Measurements from ENCODE around the gene RNF213.
A peak's percentile ranks its signal among the peaks of the same experiment; 100 is the strongest.
"Not testable (repeated sequence)": the region's sequence is repeated elsewhere in the genome, so short reads cannot be mapped to it uniquely, and the experiment has no call there.

RNF213 gene

DNA sequence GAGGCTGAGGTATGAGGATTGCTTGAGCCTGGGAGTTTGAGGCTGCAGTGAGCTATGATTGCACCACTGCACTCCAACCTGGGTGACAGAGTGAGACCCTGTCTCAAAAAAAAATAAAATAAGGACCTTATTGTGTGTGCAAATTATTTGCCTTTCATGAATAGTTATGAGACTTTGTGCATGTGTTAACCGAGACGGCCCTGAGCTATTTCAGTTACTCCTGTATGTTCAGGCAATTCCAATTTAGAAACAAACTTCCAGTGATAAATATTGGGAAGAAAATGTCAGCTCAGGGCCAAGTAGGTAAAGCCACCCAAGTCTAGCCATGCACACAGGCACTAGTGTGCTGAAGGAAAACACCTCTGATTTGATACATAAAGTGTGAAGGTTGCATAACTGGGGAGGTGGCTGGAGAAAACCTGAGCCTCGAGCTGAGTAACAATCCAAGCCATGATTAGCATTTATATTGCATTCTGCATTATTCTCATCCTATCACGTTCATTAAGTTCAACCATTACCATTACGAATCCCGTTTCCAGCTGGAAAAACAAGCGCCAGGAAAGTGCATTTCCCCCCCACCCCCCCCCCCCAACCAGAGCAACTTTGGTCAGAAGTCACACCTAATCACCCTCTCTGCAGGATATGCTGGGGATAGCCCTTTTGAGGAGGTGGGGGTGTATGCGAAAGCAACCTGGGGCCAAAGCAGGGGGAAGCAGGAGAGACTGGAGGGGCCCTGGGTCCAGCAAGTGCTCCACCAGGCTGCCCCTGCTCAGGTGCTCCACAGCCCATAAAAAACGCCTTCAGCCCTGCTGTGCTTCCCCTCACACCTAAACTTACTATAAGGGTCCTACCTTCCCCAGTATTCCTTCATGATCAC lies 135.7 kb downstream of the RNF213 start:
- DNase-seq = no peak

DNA sequence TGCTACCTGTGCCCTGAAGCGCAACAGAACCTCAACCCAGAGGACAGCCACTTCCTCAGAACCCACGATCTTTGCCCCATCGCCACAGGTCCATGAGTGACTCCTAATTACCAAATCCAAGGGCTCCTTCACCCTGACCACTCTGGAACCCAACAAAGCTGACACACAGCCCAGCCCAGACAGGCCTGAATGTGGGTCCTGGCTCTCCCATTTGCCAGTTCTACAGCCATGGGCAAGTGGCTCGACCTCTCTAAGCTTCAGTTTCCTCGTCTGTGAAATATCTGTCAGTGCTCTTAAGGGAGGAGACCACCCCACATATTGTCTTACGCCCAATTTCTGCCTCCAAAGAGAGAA lies 136.4 kb downstream of the RNF213 start:
- no peak for DNase-seq

DNA sequence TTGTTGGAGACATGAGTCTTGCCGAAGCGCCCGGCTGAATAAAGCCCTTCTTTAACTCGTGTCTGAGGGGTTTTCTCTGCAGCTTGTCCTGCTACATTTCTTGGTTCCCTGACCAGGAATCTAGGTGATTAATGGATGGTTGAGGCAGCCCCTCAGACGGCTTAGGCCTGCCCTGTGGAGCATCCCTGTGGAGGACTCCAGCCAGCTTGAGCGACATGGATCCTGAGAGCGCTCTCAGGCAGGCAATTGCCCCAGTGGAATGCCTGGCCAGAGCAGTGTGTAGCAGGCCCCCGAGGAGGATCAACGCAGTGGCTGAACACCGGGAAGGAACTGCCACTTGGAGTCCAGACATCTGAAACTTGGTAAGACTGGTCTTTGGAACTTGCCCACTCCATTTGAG lies 137.0 kb downstream of the RNF213 start:
- no peak for DNase-seq

DNA sequence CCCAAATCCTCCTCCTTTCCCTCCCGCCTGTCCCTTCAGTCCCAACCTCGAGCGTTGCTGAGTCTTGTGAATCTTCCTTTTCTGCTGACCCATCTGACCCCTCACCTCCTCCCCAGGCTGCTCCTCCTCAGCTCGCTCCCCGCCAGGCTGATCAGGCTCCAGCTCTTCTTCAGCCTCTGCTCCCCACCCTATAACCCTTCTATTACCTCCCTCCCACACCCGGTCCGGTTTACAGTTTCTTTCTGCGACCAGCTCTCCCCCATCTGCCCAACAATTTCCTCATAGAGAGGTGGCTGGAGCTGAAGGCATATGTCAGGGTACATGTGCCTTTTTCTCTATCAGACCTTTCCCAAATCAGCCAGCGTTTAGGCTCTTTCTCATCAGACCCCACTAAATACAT lies 140.4 kb downstream of the RNF213 start:
- DNase-seq = not testable (repeated sequence)

DNA sequence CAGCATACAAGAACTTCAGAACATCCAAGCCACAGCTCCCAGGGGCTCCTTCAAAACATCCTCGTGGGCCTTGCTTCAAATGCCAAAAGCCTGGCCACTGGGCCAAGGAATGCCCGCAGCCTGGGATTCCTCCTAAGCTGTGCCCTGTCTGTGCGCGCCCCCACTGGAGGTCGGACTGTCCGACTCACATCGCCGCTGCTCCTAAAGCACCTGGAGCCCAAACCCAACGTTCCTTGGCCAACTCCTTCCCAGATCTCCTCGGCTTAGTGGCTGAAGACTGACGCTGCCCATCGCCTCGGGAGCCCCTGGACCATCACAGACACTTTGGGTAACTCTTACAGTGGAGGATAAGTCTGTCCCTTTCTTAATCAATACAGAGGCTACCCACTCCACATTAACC lies 141.4 kb downstream of the RNF213 start:
- not testable (repeated sequence) for DNase-seq

DNA sequence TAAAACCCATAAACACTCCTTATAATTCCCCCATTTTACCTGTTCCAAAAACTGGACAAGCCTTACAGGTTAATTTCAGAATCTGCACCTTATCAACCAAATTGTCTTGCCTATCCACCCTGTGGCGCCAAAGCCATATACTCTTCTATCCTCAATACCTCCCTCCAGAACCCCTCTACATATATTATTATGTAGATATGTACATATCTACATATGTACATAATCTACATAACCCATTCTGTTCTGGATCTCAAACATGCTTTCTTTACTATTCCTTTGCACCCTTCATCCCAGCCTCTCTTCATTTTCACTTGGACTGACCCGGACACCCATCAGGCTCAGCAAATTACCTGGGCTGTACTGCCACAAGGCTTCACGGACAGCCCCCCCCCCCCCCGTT lies 142.3 kb downstream of the RNF213 start:
- no peak for DNase-seq

DNA sequence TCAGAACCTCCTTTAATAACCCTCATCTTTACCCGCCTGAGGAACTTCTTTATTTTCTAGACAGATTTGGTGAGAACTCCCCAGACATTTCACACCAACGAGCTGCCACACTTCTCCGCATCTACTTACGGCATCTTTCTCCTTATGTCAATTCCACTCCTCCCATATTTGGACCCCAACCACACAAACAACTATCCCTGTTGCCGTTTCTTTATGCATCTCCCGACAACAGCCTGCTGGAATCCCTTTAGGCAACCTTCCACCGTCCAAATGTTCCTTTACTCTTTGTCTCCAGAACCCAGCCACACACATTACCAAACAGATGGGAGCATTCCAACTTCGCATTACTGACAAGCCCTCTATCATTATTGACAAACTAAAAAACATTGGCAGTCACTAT lies 145.5 kb downstream of the RNF213 start:
- no peak for DNase-seq

DNA sequence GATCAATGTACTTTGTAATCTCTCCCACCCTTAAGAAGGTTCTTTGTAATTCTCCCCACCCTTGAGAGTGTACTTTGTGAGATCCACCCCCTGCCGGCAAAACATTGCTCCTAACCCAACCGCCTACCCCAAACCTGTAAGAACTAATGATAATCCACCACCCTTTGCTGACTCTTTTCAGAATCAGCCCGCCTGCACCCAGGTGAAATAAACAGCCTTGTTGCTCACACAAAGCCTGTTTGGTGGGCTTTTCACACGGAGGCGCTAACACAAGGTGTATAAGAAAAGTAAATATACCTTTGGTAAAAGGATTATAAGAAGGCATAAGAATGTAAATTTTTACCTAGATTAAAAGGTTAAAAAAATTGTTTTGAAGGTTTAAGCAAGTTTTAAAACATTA lies 147.3 kb downstream of the RNF213 start:
- DNase-seq = not testable (repeated sequence)

DNA sequence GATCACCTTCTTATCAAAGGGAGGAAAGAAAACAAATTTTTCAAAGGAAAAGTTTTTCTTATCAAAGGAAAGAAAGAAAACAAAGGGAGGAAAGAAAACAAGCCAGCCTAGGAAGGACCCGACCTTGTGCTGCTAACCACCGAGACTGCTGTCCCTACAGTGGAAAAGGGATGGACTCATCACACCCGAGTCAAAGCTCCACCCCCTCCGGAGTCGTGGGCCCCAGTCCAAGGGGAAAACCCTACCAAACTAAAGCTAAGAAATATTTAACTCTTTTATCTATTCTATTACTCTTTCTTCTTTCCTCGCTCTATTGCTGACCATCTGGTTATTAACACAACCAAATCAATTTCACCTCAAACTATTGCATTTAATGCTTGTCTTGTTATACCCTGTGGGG lies 148.2 kb downstream of the RNF213 start:
- DNase-seq = no peak

DNA sequence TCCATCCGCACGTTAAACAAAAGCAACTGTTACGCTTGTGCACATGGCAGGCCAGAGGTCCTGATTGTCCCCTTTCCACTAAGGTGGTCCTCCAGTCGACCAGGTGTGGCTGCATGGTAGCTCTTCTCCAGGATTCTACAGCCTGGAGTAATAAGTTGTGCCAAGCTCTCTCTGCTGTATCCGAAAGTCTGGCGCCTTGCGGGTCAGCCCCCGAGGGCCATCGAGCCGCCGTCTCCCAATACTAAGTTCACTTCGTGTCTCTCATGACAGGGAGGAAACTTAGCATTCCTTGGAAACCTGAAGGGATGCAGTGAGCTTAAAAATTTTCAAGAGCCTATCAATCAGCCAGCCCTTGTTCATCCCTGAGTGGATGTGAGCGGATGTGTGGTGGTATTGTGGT lies 149.0 kb downstream of the RNF213 start:
- DNase-seq = no peak

DNA sequence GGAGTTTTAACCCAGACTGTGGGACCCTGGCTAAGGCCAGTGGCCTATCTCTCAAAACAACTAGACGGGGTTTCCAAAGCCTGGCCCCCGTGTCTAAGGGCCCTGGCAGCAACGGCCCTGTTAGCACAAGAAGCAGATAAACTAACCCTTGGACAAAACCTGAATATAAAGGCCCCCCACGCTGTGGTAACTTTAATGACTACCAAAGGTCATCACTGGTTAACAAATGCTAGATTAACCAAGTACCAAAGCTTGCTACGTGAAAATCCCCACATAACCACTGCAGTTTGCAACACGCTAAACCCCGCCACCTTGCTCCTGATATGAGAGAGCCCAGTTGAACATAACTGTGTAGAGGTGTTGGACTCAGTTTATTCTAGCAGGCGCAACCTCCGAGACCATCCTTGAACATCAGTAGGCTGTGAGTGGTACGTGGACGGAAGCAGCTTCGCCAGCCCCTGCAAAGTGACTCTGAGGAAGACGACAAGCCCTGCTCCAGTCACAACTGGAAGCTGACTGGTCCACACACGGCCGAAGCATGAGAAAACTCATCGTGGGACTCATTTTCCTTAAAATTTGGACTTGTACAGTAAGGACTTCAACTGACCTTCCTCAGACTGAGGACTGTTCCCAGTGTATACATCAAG lies 149.9 kb downstream of the RNF213 start:
- not testable (repeated sequence) for DNase-seq

DNA sequence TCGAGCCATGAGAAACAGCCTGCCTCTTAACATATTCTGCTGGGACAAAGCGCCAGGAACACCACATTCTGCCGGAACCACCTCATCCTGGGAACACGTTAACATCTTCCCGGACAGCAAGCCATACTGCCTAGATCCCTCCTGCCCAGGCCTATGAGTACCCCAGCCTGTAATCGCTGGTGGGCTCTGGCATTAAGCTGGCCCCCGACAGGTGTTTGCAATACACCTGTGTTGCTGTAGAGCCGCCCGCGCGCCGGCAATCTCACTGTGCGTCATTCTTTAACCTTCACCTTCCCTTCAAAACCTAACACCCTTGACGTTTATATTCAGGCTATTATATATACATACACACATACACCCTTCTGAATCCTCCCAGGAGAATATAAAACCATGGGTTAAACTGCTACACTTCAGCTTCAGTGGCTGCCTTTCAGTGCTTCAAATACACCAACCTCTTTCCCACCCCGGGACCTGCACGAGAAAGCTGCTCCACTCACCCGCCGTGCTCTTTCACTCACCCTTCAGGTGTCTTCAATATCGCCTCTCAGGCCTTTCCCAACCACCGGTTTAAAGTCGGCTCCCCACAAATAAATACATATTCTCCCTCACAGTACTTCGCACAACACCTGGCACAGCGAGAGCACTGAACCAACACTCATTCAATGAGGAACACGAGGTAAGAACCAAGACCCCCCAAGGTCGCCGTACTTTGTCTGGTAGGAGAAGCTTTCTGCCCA lies 153.3 kb downstream of the RNF213 start:
- DNase-seq = no peak

DNA sequence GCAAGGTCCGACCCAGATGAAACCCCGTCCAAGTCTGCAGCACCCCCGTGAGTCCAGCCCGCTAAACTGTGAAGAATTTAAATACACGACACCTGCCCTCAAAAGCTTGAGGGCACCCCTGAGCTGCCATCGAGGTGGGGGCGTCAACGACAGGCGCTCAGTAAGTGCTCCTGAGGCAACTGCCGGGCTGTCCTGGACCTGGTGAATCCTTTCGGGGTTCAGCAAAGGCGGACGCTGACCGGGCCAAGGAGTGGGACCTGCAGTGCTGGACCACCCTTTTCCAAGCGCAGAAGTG lies 153.8 kb downstream of the RNF213 start:
- DNase-seq = no peak

DNA sequence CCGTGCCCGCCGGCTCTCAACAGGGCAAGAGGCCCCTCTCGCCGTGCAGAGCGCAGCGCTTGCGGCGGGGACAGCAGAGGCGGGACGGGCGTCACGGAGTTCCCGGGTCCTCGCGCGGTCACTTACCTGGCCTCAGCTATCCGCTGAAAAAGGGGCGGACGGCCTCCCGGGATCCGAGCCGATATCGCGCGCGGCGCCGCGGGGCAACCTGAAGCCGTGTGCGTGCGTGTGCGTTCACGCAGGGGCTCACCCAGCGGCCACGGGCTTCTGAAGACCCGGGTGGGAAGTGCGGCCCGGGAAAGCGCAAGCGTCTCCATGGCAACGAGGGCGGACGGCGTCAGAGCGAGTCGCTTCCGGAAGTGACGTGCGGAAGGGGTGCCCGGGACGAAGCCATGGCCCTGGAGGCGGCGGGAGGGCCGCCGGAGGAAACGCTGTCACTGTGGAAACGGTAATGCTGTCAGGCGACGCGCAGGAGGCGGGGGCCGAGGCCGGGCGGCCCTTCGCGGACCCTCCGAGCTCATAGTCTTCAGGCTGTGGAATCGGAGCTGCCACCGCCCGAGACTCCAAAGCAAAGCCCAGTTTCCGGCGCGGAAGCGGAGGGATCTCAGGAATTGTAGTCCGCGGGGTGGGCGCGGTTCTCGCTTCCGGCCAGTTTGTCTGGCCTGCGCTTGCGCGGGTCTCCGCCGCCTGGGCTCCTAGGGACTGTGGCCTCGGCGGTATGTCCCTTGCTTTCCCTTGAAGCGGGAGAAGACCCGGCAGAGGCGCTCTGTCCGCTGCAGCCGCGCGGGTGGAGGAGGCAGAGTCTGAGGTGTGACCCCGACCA lies 154.4 kb downstream of the RNF213 start, which contains the start of gene ENDOV:
Gene ENDOV (plus strand): TSS at position 365 of the 823 bp plus-strand sequence. CDS start 28 bp downstream, at position 393.
- peak; percentile 95 for DNase-seq

DNA sequence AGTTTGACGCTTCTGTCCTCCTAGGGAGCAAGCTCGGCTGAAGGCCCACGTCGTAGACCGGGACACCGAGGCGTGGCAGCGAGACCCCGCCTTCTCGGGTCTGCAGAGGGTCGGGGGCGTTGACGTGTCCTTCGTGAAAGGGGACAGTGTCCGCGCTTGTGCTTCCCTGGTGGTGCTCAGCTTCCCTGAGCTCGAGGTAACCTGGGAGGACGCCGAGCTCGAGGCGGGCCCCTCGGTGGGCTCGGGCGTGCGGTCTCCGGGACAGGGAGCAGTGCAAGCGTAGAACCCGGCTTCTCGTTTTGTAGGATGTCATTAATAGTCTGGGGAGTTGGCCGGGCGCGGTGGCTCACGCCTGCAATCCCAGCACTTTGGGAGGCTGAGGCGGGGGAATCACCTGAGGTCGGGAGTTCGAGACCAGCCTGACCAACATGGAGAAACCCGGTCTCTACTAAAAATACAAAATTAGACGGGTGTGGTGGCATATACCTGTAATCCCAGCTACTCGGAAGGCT lies 155.0 kb downstream of the RNF213 start:
- DNase-seq = no peak

DNA sequence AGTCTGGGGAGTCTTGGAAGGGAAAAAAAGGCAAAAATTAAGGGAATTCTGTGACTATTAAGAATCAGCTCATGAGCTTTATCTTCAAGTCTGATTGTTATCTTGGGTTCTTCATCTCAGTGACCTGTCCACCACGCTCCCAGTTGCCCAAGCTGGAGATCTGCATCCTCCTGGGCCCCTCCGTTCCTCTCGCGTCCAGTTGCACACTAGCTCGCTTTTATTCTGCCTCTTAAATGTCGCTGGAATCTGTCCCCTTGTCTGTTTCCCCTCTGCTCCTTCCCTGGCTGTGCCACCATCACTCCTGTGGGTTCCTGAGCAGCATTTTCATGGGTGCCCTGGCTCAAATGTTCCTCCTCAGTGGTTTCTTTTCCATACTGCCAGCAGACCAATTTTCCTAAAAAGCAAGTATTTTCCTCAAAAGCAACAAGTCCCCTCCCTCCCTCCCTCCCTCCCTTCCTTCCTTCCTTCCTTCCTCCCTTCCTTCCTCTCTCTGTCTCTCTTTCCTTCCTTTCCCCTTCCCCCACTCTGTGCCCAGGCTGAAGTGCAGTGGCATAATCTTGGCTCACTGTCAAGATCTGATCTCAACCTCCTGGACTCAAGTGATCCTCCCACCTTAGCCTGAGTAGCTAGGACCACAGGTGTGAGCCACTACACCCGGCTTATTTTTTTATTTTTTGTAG lies 155.7 kb downstream of the RNF213 start:
- no peak for DNase-seq

DNA sequence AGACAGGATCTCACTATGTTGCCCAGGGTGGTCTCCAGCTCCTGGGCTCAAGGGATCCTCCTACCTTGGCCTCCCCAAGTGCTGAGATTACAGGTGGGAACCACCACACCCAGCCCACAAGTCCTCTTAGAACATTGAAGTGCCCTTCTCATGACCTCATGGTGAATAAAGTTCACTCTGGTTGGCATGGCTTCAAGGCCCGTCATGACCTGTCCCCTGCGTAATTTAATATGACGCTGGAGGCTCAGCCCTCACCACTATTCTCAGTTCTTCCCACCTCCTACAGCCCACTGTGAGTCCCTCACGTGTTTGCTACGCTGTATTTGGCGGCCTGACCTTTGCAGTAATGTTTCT lies 156.3 kb downstream of the RNF213 start:
- DNase-seq = no peak

DNA sequence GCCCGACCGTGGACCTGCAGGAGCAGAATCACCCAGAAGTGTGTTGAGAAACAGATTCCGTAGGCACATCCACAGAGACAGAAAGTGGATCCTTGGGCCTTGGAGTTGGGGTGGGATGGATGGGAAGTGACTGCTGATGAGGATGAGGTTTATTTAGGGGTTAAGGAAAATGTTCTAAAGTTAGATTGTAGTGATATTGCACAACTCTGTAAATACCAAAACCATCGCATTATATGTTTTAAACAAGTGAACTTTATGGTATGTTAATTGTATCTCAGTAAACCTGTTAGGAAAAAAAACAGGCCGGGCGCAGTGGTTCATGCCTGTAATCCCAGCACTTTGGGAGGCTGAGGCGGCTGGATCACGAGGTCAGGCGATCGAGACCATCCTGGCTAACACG lies 157.9 kb downstream of the RNF213 start:
- no peak for DNase-seq

DNA sequence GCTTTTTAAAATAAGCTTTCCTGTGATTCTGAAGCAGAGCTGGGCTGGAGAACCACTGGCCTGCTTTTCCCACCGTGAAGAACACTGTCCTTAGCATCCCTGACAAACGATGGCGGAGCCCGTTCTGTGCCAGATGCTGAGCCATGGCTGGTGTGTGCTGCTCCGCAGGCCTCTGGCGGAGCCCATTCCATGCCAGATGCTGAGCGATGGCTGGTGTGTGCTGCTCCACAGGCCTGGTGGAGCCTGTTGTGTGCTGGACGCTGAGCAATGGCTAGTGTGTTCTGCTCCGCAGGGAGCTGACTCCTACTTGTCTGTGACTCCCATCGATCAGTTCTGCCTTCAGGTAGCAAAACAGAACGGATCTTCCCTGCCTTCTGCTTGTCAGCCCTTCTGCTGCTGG lies 158.6 kb downstream of the RNF213 start:
- no peak for DNase-seq

DNA sequence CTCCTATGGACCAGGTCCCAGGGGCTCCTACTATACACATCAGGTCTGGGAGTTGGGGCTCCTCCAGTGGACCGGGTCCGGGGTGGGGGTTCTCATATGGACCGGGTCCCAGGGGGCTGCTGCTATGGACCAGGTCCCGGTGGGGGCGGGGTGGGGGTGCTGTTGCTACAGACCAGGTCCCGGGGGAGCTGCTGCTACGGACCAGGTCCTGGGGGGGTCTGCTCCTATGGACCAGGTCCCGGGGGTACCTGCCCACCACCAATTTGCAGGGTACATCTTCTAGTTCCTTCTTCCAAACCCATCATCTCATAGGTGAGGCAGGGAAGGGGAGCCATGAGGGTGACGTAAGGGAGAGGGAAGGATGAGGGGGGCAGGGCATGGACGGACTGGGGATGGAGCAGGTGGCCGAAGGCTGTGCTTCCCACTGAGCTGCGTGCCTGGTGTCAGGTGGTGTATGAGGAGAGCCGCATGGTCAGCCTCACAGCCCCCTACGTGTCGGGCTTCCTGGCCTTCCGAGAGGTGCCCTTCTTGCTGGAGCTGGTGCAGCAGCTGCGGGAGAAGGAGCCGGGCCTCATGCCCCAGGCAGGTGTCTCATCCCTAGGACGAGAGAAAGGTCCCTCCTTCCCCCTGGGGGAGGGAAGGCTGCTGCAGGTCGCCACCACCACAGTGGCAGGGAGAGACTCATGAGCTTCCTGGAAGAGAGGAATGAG lies 160.9 kb downstream of the RNF213 start:
- DNase-seq = no peak

DNA sequence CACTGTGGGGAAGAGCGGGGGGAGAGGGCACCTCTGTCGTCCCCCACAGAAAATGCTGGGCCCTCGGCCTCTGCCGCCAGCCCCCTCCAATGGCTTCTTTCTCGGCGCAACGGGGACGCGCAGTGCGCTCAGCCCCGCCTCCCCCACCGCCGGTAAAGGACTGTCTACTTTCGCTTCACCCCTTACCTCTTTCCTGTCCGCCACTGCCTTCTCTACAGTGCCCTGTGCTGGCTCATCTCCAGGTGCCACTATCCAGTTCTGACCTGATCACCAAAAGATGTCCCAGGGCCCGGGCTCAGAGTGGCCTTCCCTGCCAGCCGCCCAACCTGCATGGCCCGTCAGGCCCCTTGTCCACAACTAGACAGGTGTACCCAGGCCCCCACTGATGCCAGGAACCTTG lies 161.6 kb downstream of the RNF213 start:
- DNase-seq = no peak

DNA sequence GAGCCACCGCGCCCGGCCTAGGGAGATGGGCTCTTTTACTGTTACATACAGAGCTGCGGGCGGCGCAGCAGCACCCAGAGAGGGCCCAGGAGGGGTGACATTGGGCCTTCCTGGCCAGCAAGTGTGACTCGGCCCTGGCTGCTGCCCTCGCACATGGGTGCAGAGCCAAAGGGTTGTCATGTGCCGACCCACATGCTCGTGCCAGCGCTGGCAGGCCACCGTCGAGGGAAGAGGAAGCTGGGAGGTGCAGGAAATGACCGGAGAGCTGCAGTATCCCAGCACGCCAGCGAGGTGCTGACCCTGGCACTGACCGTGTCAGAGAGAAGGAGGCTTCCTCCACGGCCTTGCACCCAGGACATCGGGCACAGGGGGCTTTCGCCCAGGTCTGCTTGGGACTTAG lies 162.3 kb downstream of the RNF213 start:
- no peak for DNase-seq
